PC-3 (cell line): Measurements from ENCODE around the gene ZNF341. TPM values are rescaled to one million over a fixed set of nuclear protein-coding genes. Genes with fewer than 3 reads are reported as not detected.

Source experiments
- ATAC-seq: fragments of 200-7000 bp; cut with Tn5 transposase; 2 replicates; pipeline ENCODE4 v1.9.1; 2020; ENCODE audit warnings: mild to moderate bottlenecking, moderate library complexity
- BruUV-seq: library from RNA; stranded (reverse); fragments of 400-500 nt; replicated peaks from 2 replicates; lab custom pipeline; 2021; lab: Mats Ljungman, UMichigan
- CTCF ChIA-PET: fragments of 300-600 bp; sonication (Branson Sonifier 250); formaldehyde crosslinking; loops from one replicate; lab custom pipeline; 2022; ENCODE audit warnings: antibody characterized with exemption; lab: Charles Lee
- POLR2A ChIA-PET: fragments of 300-600 bp; sonication (Branson Sonifier 250); formaldehyde crosslinking; loops from one replicate; lab custom pipeline; 2022; ENCODE audit warnings: antibody characterized with exemption; ENCODE audit not compliant: unreplicated experiment; lab: Charles Lee
- DNase-seq: peaks from one replicate; pipeline ENCODE4 v3.0.0-alpha.2; 2015
- H2AFZ ChIP-seq: fragments of 300-600 bp; sonication (generic); 2 replicates; pipeline ENCODE4 v1.6.0; 2016; ENCODE audit warnings: antibody characterized with exemption, low read length
- H3F3A ChIP-seq: fragments of 300-600 bp; sonication (generic); one replicate; pipeline ENCODE4 v1.6.0; 2017; ENCODE audit warnings: antibody characterized with exemption, low read length, control low read depth, mild to moderate bottlenecking; ENCODE audit not compliant: unreplicated experiment
- H3K27ac ChIP-seq: fragments of 300-600 bp; sonication (generic); 2 replicates; pipeline ENCODE4 v1.5.1; 2016; ENCODE audit warnings: mild to moderate bottlenecking, low read length
- H3K27me3 ChIP-seq: fragments of 300-600 bp; sonication (generic); 2 replicates; pipeline ENCODE4 v1.6.1; 2016; ENCODE audit warnings: low read length, mixed read lengths
- H3K36me3 ChIP-seq: fragments of 300-600 bp; sonication (generic); 2 replicates; pipeline ENCODE4 v1.6.1; 2016; ENCODE audit warnings: low read depth, mixed run types, low read length, mixed read lengths
- H3K4me1 ChIP-seq: fragments of 300-600 bp; sonication (generic); 2 replicates; pipeline ENCODE4 v1.5.1; 2016; ENCODE audit warnings: low read length; ENCODE audit not compliant: insufficient read depth
- H3K4me2 ChIP-seq: fragments of 300-600 bp; sonication (generic); 2 replicates; pipeline ENCODE4 v1.6.0; 2016; ENCODE audit warnings: low read length
- H3K4me3 ChIP-seq: fragments of 300-600 bp; sonication (generic); 2 replicates; pipeline ENCODE4 v1.5.1; 2016; ENCODE audit warnings: mild to moderate bottlenecking, low read length, mixed read lengths
- H3K79me2 ChIP-seq: fragments of 300-600 bp; sonication (generic); 2 replicates; pipeline ENCODE4 v1.6.1; 2017; ENCODE audit warnings: low read length, mixed read lengths
- H3K9ac ChIP-seq: fragments of 300-600 bp; sonication (generic); 2 replicates; pipeline ENCODE4 v1.6.0; 2016; ENCODE audit warnings: mild to moderate bottlenecking, low read length
- H3K9me2 ChIP-seq: fragments of 300-600 bp; sonication (generic); replicated peaks from 2 replicates; pipeline ENCODE4 v1.6.1; 2016; ENCODE audit warnings: mixed run types, low read length, mixed read lengths
- H3K9me3 ChIP-seq: fragments of 300-600 bp; sonication (generic); 2 replicates; pipeline ENCODE4 v1.6.1; 2016; ENCODE audit warnings: low read length, mixed read lengths
- H4K20me1 ChIP-seq: fragments of 300-600 bp; sonication (generic); 2 replicates; pipeline ENCODE4 v1.6.1; 2016; ENCODE audit warnings: low read length, mixed read lengths
- CTCF ChIP-seq: fragments of 300-600 bp; sonication (generic); conservative IDR thresholded peaks from 2 replicates; pipeline ENCODE4 v1.5.1; 2017; ENCODE audit warnings: antibody characterized with exemption, low read depth, mild to moderate bottlenecking, low read length
- EZH2 ChIP-seq: fragments of 300-600 bp; sonication (generic); IDR thresholded peaks from one replicate; pipeline ENCODE4 v1.6.1; 2017; ENCODE audit warnings: antibody characterized with exemption, mild to moderate bottlenecking, low read length; ENCODE audit not compliant: unreplicated experiment
- EZH2phosphoT487 ChIP-seq: fragments of 300-600 bp; sonication (generic); IDR thresholded peaks from 2 replicates; pipeline ENCODE4 v1.6.1; 2018; ENCODE audit warnings: mild to moderate bottlenecking, antibody characterized with exemption, low read length, borderline replicate concordance
- intact Hi-C: fragments of 100-400 bp; cut with micrococcal nuclease; formaldehyde crosslinking; loops from 2 replicates; pipeline ENCODE4 v1.9.0; 2023
- total RNA-seq: library from RNA; depleted of rRNA; stranded (reverse); fragments of >200 nt; gene quantifications from 2 replicates; pipeline ENCODE4 v1.2.3, GENCODE V29; 2014

ZNF341 gene
- total RNA-seq, 1 experiment from 2014 or later: 4.4 TPM

- H3K36me3 ChIP-seq: peaks cover 18% of the 10 kb centered on the region
- ATAC-seq: no peak
- CTCF ChIA-PET: no interaction called here
- no peak overlapping the region for H3K9ac ChIP-seq
- peaks cover 5% of the 10 kb centered on the region; the same call in 1 of the 2 replicates for H3K9me3 ChIP-seq
- H3K27ac ChIP-seq: no peak overlapping the region
- no peak overlapping the region for H3K4me2 ChIP-seq
- H3F3A ChIP-seq: no peaks in the 10 kb centered on the region
- no TSS peak for BruUV-seq
- no peak overlapping the region for H3K4me3 ChIP-seq
- H3K27me3 ChIP-seq: no peaks in the 10 kb centered on the region
- no peaks in the 10 kb centered on the region for H3K9me2 ChIP-seq
- no peak overlapping the region for H2AFZ ChIP-seq
- no peak for TF ChIP-seq EZH2
- no peak for TF ChIP-seq EZH2phosphoT487
- TF ChIP-seq CTCF: no peak
- H4K20me1 ChIP-seq: no peaks in the 10 kb centered on the region
- intact Hi-C loops: no loop called here
- DNase-seq: no peak
- POLR2A ChIA-PET: no interaction called here
- no peaks in the 10 kb centered on the region for H3K79me2 ChIP-seq
- H3K4me1 ChIP-seq: no peaks in the 10 kb centered on the region
These were observed 25.2 kb downstream of the ZNF341 start for GRCh38 chr20:33757046-33757445.

- Histone ChIP-seq H3K27me3 (no peaks in the 10 kb centered on the region), H2AFZ (no peak overlapping the region), H3K9ac (no peak overlapping the region), H3K9me3 (peaks cover 5% of the 10 kb centered on the region; the same call in 1 of the 2 replicates), H3K27ac (no peak overlapping the region), H4K20me1 (no peaks in the 10 kb centered on the region), H3K9me2 (no peaks in the 10 kb centered on the region), H3K4me1 (no peaks in the 10 kb centered on the region), H3K79me2 (no peaks in the 10 kb centered on the region), H3K36me3 (peaks cover 18% of the 10 kb centered on the region), H3F3A (no peaks in the 10 kb centered on the region), H3K4me2 (no peak overlapping the region), H3K4me3 (no peak overlapping the region)
- BruUV-seq: no TSS peak
- CTCF ChIA-PET: no interaction called here
- no peak for DNase-seq
- POLR2A ChIA-PET: no interaction called here
- ATAC-seq: no peak
- TF ChIP-seq EZH2phosphoT487: no peak
- TF ChIP-seq EZH2: no peak
- no peak for TF ChIP-seq CTCF
- intact Hi-C loops: no loop called here
These were observed 25.7 kb downstream of the ZNF341 start for GRCh38 chr20:33757458-33757857.

- no peaks in the 10 kb centered on the region for H3K4me1 ChIP-seq
- no TSS peak for BruUV-seq
These were observed 30.0 kb downstream of the ZNF341 start for GRCh38 chr20:33761698-33762250.

More at GRCh38 chr20:33761698-33762250, 30.0 kb downstream of the ZNF341 start:
- H3K9me3 ChIP-seq: peaks cover 5% of the 10 kb centered on the region; the same call in 1 of the 2 replicates
- POLR2A ChIA-PET: no interaction called here
- H3K4me3 ChIP-seq: no peak overlapping the region
- H3K79me2 ChIP-seq: no peaks in the 10 kb centered on the region
- intact Hi-C loops: no loop called here
- no peak for TF ChIP-seq EZH2
- no peak for TF ChIP-seq EZH2phosphoT487
- TF ChIP-seq CTCF: no peak
- H4K20me1 ChIP-seq: no peaks in the 10 kb centered on the region
- H3K4me2 ChIP-seq: no peak overlapping the region
- DNase-seq: no peak
- H3K9ac ChIP-seq: no peak overlapping the region
- H2AFZ ChIP-seq: no peak overlapping the region
- H3K27ac ChIP-seq: no peak overlapping the region
- no peaks in the 10 kb centered on the region for H3K27me3 ChIP-seq
- H3F3A ChIP-seq: no peaks in the 10 kb centered on the region
- CTCF ChIA-PET: interaction anchor here (0.6 kb wide), 1 partner anchor 274 kb away, joined by 3 read pairs; no protein-coding TSS in a partner anchor
- ATAC-seq: no peak
- H3K36me3 ChIP-seq: peaks cover 8% of the 10 kb centered on the region
- H3K9me2 ChIP-seq: no peaks in the 10 kb centered on the region
